Stimulated activated naive CD8-positive, alpha-beta T cell treated with anti-CD3 and anti-CD28 coated beads, Interleukin-15, amount 100 ng/mL, for 72 hours (primary cell): ENCODE measurements around the gene PYDC2.

Experiments used
- ATAC-seq: fragments of 150-1000 bp; cut with Tn5 transposase; 2 replicates; pipeline ENCODE4 v1.10.0; 2021; ENCODE audit warnings: mild to moderate bottlenecking, moderate library complexity
- DNase-seq, 2 donors: peaks; one replicate each; pipeline ENCODE4 v3.0.0; 2021 to 2022
- H3K27ac Mint-ChIP-seq, 2 donors: one replicate each; pipeline ENCODE4 v1.8.0; 2022; ENCODE audit warnings: mild to moderate bottlenecking in 2 of 2, mixed read lengths in 2 of 2, moderate library complexity in 2 of 2
- H3K27me3 Mint-ChIP-seq: one replicate; pipeline ENCODE4 v1.8.0; 2022; ENCODE audit warnings: mixed read lengths
- H3K4me1 Mint-ChIP-seq: one replicate; pipeline ENCODE4 v1.8.0; 2022; ENCODE audit warnings: mild to moderate bottlenecking, mixed read lengths
- H3K4me3 Mint-ChIP-seq, 2 donors: one replicate each; pipeline ENCODE4 v1.8.0; 2022; ENCODE audit warnings: mild to moderate bottlenecking in 2 of 2, mixed read lengths in 2 of 2, moderate library complexity in 1 of 2
- H3K9me3 Mint-ChIP-seq, 2 donors: one replicate each; pipeline ENCODE4 v1.8.0; 2022; ENCODE audit warnings: mixed read lengths in 2 of 2

PYDC2 gene

DNA sequence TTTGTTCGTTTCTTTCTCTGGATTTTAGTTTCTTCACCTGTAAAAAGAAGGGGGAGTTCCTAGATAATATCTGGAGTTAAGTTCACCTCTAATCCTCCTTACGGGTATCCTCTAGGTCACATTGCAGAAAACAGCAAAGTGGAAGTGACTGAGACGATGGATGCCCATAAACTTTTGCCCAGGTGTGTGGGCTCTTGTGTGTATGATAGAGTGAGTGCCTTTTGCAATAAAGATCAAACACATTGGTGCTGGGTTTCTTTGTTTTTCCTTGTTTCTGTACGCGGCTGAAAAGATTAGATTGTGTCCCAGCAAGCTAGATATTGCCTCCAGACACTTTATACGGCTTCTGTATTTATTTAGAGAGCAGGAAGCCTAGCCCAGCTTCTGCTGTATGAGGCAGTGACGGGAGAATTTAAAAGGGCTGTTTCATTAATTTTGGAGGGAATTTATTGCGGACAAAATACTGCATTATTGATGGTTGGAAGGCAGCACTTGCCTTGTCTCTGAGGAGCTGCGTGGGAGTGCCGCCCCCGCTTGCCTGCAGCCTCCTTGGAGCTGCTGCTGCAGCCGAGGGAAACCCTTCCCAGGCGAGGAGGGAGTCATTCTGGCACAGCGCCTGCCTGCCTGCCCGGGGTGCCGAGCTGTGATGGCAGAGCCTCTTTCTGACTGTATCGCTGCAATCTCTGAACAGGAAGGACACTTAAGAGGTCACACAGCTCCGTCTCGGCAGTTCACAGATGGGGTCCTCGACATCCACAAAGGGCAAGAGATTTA, 38.5 kb downstream of the PYDC2 start:
- H3K27ac Mint-ChIP-seq: no peak overlapping the region
- H3K27me3 Mint-ChIP-seq: no peaks in the 10 kb centered on the region
- no peak overlapping the region for H3K4me3 Mint-ChIP-seq
- no peak for ATAC-seq
- no peaks in the 10 kb centered on the region for H3K9me3 Mint-ChIP-seq
- no peaks in the 10 kb centered on the region for H3K4me1 Mint-ChIP-seq
- DNase-seq: no peak

DNA sequence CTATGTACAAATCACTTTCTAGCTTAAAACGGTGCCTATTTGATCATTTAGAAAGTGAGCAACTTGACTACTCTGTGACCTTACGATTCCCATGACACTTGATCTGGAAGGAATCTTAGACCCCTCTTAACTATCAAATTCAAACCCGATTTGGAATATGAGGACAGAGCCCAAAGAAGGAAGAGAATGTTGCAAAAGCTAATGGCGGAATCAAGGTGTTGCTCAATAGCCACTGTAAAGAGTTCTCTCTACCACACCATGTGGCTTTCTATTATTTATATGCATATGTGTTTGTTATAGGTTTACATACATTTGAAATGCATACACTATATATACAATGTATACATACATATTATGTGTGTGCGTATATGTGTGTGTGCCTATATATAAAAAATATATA, 39.9 kb downstream of the PYDC2 start:
- Mint-ChIP-seq H3K27me3 (no peaks in the 10 kb centered on the region), H3K4me3 (no peak overlapping the region), H3K4me1 (no peaks in the 10 kb centered on the region), H3K9me3 (no peaks in the 10 kb centered on the region), H3K27ac (no peak overlapping the region)
- ATAC-seq (no peak), DNase-seq (no peak)

DNA sequence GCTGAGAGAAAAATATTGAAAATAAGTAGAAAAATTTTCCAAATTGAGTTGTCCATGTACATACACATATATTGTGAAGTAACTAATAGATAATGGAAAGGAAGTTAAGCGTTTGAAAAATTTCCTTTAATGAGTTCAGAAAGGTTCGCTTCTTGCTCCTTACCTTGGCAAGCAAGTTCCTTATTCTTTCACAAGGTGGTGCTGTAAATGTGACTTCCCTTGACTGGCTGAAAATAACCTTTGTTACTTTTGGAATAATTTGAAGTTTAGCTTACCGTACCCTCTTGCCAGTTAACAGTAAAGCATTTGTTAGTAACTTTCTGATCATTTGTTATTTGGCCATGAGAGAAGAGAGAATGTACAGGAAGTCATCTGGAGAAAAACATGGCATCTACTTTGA, 41.6 kb downstream of the PYDC2 start:
- H3K4me1 Mint-ChIP-seq: no peaks in the 10 kb centered on the region
- H3K4me3 Mint-ChIP-seq: no peak overlapping the region
- ATAC-seq: no peak
- no peak overlapping the region for H3K27ac Mint-ChIP-seq
- no peak for DNase-seq
- H3K27me3 Mint-ChIP-seq: no peaks in the 10 kb centered on the region
- H3K9me3 Mint-ChIP-seq: no peaks in the 10 kb centered on the region

DNA sequence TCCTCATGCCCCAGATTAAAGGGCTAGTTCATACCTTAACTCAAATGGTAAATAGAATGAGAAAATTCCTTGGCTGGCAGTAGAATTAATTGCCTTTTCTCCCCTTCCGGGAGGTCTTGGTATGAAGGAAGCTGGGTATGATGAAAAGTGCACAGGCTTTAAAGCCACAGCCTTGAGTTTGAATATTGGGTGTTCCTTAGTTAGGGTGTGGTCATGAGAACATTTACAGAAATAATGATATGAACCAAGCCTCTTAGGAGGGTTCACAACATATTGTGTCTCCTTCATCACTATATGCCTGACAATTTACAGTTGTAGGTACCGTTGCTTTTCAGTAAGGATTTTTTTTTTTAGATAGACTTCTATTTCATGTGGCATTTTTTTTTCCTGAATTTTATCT, 48.1 kb downstream of the PYDC2 start:
- Mint-ChIP-seq H3K27me3 (no peaks in the 10 kb centered on the region), H3K27ac (no peak overlapping the region), H3K4me3 (no peak overlapping the region), H3K9me3 (peaks cover 0 to 9% of the 10 kb centered on the region in 2 donors), H3K4me1 (no peaks in the 10 kb centered on the region)
- ATAC-seq (no peak), DNase-seq (no peak)
